NOMO-1 treated with DMSO at 0.1 percent for 48 hours (cell line): ENCODE measurements around the gene PTPN9.
A peak's percentile ranks its signal among the peaks of the same experiment; 100 is the strongest.
"Not testable (repeated sequence)": the region's sequence is repeated elsewhere in the genome, so short reads cannot be mapped to it uniquely, and the experiment has no call there.

Experiments
- DNase-seq: peaks from one replicate; lab custom pipeline; 2025; ENCODE audit not compliant: unreplicated experiment; lab: John Stamatoyannopoulos, UW

PTPN9 gene

DNA sequence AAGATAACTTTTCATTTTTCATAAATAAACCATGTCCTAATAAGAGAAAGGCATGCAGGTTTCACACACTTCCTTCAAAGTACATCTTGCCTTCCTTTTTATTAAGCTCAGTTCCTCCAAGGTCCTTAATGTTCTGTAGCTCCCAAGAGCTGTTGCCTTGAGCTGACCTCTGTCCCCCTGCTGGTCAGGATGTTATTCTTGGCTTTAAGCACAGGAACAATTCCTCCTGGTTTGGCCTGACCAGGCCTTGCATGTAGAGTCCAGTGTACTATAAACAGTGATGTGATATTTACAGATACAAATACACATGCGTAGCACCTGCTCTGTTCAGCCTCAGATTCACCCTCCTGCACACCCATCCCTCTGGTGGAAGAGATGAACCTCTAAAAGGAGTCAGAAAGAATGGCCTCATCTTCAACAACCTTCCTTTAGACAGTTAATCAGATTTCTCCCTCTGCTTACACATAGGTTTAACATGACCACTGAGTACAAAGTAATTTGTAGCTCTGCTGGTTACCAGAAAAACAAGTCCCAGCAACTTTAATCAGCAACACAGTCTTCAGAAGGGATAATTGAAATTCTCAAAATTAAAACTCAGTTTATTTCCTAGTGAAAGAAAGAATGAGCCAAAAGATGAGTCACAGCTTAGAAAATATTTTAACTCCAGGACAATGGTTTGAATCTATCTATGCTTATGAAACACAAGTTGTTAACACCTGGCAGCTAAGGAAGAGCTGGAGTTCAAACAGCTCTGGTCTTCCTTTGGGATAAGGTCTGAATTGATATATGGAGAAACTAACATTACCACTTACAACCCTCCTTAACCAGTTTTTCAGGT lies 46.5 kb downstream of the PTPN9 start:
- no peak for DNase-seq

GRCh38 chr15:75531041-75531450 lies 48.1 kb downstream of the PTPN9 start:
- peak; percentile 16 for DNase-seq

GRCh38 chr15:75530169-75530568 lies 48.9 kb downstream of the PTPN9 start:
- DNase-seq, result no peak

GRCh38 chr15:75525756-75526155 lies 53.4 kb downstream of the PTPN9 start:
- not testable (repeated sequence) for DNase-seq

DNA sequence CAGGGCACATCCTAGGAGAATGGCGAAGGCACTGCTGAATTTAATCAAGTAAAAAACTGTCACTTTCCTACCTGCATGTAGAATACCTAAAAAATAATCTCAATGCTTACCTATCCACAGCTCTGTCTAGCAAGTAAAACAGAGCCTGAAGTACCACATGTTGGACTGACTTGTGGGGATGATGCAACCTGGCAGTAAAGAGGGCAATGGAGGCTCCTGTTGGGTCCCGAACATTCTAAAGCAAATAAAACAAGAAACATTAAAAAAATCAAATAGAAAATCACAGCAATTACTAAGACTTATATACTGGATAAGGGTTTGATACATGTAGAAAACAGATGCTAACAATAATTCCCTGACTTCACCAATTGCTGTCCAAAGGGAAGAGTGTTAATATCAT lies 56.1 kb downstream of the PTPN9 start:
- no peak for DNase-seq

DNA sequence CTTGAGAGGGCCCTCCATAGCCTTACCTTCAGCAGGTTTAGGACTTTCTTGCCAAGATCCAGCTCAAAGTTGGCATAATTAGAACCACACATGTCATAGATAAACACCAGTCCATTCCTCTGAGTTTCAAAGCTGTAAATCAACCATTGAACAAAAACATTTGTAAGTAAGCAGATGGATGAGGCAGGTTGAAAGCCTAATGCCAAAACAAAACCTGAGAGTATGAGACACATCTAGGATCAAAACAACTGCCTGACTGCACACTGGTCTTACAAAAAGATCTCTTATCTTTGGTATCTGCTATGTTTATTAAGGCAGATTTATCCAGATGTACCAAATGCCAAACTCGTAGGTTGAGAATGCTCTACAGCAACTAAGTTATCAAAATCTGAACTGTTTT lies 61.9 kb downstream of the PTPN9 start:
- no peak for DNase-seq

- DNase-seq, result peak; percentile 4
Observed at GRCh38 chr15:75508840-75509532, 70.1 kb downstream of the PTPN9 start.

DNA sequence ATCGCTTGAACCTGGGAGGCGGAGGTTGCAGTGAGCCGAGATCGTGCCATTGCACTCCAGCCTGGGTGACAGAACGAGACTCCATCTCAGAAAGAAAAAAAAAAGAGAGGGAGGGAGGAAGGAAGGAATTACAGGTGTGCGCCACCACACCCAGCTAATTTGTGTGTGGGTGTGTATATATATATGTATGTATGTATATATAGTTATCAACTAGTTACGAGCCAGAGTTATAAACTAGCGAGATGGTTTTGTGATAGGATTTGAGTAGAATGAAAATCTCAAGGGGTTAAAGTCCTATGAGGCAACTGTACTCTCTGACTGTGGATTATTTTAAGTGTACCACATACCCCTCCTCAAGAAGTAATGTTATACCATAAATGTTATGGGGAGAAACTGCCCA lies 76.8 kb downstream of the PTPN9 start:
- no peak for DNase-seq

- no peak for DNase-seq
Observed at GRCh38 chr15:75493732-75494131, 85.4 kb downstream of the PTPN9 start.

DNA sequence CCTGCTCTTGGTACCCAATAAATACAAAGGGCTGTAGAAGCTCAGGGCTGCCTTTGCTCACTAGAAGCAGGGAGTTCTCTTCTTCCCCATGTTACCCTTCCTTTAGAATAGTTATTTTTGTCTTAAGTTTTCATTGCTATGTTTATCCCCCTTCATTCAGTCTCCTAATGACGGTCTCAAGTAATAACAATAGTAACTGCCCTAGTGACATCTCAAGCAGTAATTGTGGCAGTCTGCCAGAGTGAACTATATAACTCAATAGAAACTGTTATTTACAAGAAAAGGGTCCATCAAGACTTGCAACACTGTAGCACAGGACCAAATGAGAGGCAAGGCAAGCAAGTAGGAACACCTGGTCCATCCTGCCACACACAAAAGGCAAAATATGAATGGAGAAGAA lies 95.2 kb downstream of the PTPN9 start:
- DNase-seq, result no peak

- DNase-seq, result not testable (repeated sequence)
Observed at GRCh38 chr15:75483556-75483955, 95.6 kb downstream of the PTPN9 start.

DNA sequence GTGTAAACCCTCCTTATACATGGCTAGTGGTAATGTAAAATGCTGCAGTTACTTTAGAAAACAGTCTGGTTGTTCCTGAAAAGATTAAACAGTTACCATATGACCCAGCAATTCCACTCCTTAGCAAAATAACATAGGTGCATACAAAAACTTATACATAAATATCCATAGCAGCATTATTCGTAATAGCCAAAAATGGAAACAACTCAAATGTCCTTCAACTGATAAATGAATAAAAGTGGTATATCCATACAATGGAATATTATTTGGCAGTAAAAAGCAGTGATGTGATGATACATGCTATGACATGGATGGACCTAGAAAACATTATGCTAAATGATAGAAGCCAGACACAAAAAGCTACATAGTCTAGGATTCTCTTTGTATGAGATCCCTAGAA lies 96.0 kb downstream of the PTPN9 start:
- DNase-seq, result no peak

- DNase-seq, result not testable (repeated sequence)
Observed at GRCh38 chr15:75480463-75480862, 98.7 kb downstream of the PTPN9 start.

DNA sequence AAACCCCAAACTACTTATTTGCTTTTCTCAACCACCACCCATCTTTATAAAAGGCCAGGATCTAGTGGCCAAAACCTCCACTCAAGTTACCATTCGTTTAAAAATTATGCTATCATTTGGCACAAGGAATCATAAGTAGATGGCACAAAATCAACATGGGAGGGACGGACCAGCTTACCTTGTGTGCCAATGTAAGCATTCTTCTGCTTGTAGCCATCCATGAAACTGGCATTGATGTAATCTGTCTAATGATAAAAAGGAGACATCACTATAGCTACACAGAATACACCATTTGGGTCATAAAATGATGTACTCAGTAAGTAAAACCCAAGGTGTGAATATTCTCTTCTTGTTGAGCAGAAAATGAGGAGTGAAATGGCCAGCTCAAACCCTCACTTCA lies 99.4 kb downstream of the PTPN9 start:
- no peak for DNase-seq

GRCh38 chr15:75477094-75477493 lies 102.0 kb downstream of the PTPN9 start:
- not testable (repeated sequence) for DNase-seq

DNA sequence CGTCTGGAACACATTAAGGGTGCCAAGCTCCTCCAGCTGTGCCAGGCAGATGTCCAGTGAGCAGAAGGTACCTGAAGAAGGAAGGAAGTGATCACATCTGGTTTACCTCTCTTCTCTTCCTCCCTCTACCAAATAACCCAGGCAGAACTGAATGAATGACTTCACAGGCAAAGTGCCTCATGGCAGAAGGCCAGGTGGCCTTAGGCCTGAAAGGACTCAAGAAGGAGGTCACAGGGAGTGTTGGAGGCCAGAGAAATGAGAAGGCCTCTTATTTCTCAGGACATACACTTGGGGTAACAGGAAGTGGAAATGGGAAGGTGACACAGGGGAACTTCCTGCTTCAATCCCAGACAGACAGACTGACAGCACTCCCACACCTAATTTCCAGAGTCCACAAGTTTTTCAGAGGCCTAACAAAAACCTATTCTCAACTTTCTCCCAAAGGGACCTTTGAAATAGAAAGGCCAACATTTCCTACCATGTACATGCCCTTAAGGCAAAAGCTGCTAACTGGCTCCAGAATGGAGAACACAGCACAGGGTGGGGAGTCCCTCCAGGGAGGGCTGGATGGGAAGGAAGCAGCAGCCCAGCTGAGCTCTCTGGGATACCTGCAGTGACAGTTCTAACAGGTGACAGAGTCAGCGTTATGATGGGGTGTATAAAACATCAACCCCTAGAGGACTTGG lies 110.1 kb downstream of the PTPN9 start:
- DNase-seq, result no peak

DNA sequence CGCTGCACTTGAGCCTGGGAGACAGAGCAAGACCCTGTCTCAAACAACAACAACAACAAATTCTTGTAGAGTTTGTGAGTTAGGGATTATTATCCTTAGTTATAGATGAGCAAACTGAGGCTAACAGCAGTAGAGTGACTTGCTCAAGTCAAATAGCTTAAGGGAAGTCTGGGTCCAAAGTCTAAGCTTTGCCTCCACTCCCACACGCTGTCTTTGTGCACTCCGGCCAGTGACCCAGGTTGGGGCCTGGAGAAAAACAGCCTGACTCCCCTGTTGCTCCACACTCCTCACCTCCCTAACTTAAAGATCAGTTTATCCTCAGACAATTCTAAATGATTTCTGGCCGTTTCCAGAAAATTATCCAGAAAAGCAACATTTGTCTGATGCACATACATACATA lies 118.5 kb downstream of the PTPN9 start:
- DNase-seq, result no peak

- DNase-seq, result no peak
Observed at GRCh38 chr15:75459581-75459980, 119.5 kb downstream of the PTPN9 start.

DNA sequence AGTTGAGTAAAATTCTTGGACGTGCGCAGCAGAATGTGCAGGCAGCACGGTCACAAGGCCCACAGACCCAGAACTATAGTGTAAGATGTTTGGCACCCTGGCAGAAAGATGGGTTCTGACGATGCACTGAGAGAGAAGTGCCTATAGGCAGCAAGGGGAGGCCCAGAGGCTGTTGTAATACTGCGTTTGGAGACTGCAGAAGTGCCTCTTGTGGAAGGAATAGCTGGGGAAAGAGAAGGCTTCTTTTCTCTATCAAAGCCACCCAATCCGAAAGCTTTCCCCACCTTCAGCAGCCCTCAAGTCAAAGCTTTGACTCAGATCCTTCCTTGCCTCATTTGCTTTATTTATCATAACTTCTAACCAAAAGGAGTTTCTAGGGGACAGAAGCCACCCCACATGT lies 122.4 kb downstream of the PTPN9 start:
- DNase-seq, result peak; percentile 15

DNA sequence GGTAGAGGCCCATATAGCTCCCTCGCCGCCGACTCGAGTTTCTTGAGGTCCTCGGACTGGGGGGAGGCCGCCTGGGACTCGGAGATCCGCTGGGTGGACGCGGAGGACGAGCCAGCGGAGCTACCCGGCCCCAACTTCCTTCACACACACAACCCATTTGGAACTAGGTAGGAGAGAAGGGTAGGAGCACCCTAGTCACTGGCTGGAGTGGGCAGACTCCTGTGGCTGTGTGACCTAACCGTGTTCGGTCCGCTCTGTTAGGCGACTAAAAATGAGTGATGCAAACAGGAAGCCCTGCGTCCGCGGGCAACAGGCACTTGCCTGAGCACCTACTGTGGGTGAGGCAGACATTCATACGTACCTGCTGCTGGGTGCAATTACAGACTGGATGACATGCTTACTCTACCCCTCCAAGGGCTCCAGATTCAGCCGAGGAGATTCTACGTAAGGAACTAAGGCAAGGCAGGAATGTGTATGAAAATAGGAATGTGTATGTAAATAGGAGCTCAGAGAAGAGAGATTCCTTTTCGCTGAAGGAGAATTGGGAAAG lies 123.1 kb downstream of the PTPN9 start:
- peak; percentile 47 for DNase-seq

GRCh38 chr15:75455424-75455981 lies 123.6 kb downstream of the PTPN9 start:
- peak; percentile 76 for DNase-seq
